ENCODE measurements around the gene LRRN2. TPM values are rescaled to one million over a fixed set of nuclear protein-coding genes. Genes with fewer than 3 reads are reported as not detected.
A peak's percentile ranks its signal among the peaks of the same experiment; 100 is the strongest.
"Not testable (repeated sequence)": the region's sequence is repeated elsewhere in the genome, so short reads cannot be mapped to it uniquely, and the experiment has no call there.

Gene LRRN2
- total RNA-seq, 1 donor from 2014 or later: 3.9 TPM

DNA sequence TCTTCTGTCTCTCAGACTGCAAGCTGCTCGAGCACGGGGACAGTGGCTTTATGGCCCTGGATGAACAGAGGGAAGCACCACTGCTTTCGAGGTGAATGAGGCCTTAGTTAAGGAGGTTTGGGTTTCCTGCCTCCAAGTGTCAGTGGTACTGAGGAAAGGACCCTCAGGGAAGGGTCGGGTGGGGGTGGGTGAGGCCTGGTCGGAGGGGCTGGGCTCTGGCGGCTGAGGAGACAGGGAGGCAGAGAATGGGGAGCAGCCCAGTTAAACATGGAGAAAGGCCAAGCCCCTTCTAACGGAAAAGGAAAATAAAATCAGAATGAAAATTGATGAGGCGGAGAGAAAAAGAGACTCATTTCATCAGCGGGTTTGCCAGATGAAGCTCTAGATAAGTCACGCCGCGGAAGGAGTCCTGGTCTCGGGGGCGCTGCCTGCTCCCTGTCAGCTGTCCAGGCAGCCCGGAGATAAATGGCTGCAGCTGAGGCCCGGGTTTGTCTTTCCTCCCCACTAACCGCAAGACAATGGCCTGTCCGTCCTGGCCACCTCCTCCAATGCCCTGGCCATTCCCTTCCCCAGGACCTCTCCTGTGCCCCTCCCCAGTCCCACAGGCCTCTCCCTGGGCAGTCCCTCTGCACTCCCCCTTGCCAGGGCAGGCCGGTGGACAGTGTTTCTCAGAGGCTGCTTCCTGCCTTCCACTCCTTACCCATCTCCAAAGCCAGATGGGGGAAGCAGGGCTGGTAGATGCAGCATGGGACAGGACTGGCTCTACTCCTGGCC, 55.2 kb downstream of the LRRN2 start:
- no peak for DNase-seq (ENCODE audit: low spot score)

DNA sequence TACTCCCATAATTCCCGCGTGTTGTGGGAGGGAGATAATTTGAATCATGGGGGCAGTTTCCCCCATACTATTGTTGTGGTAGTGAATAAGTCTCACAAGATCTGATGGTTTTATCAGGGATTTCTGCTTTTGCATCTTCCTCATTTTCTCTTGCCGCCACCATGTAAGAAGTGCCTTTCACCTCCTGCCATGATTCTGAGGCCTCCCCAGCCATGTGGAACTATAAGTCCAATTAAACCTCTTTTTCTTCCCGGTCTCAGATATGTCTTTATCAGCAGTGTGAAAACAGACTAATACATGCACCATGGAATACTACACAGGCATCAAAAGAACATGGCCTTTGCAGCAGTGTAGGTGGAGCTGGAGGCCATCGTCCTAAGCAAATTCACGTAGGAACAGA, 56.1 kb downstream of the LRRN2 start:
- DNase-seq (ENCODE audit: low spot score): not testable (repeated sequence)

DNA sequence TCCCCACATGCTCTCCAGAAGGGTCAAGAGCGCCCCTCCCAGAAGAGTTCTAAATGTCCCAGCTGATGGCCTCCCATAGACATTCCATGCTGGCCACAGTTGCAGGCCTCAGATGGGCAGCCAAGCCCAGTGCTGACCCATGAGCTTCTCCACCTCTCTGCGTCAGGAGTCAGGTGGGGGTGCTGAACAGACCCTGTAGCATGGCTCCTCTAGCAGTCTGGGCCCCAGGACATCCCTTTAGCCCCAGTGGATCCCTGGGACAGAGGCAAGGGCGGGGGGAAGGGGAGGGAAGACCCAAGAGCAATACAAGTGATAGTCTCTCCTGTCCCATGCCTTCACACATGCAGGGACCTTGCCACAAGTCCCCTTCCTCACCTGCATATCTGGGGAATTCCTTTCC, 56.7 kb downstream of the LRRN2 start:
- DNase-seq (ENCODE audit: low spot score): no peak

DNA sequence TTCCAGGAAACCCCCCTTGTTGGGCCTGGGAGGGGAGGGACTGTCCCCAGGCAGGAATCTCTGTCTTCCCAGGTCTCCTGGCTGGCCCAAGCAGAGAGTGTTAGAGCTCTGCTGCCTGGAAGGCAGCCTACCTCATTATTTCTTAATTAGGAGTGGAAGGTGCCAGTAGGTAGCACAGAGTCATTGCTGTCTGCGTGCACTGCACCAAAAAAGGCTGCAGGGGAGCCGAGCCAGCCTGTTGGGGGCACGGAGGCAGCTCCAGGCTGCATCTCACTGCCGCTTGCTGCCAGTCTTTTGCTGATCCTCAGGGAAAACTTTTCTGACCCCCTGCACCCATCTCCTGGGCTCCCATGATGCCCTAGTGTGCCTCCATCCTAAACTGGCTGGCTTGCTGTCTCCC, 58.1 kb downstream of the LRRN2 start:
- no peak for DNase-seq (ENCODE audit: low spot score)

DNA sequence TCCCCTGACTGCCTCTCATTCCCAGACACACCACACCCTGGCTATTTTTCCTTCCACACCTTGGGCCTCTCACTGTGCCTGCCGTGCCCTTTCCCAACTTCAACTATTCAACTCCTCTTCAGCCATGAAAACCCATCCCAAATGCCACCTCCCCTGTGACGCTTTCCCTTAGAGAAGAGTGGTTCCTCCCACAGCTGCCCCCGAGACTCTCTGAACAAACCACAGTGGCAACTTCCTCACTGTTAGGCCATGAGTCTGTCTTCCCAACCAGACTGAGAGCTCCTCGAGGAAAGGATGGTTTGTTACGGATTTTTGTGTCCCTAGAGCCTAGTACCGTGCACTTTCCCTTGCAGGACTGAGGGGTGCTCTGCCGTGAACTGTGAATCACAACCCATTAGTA, 59.2 kb downstream of the LRRN2 start:
- no peak for DNase-seq (ENCODE audit: low spot score)

DNA sequence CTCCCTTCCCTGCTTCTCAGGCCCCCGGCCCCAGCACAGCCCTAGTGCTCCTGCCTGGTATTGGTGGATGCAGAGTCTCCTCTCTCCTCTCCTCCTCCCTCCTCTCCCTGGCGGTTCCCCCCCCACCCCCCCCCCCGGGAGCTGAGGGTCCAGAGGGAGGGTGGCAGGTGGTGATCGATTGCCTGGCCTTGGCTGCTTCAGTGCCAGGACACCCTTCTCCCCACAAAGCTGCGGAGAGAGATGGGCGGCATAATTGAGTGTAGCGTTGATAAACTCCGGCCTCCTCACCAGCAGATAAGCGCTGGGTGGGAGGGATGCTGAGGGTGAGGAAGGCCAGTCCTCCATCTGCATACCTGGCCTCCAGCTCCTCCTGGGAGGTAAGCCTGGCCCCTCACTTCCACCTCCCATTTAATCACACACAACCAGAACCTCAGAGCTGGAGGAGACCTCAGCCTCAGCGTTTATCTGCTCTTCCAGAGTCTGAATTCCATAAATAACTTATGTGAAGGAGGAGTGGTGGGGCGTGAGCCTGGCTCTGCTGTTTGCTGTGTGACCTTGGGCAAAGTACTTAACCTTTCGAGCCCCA, 60.8 kb downstream of the LRRN2 start:
- DNase-seq (ENCODE audit: low spot score): peak; percentile 30

DNA sequence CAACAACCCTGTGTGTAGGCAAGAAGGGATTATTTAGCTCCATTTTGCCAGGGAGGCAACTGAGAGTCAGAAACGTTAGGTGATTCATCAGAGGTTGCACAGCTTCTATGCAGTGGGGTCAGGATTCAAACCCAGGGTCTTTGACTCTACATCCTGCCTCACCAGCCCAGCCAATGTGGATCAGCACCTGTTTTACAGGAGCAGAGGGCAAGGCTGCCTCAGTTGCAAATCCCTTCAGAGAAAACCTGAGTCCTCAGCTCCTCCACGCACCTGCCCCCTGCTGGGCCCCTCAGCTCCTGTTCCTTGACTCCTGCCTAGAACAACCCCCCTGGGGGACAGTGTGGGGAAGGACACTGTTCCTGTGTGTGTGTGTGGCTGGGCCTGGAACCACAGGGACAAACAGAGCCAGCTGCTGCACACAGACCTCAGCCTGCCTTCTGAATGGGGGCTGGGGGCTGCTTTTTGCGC, 61.6 kb downstream of the LRRN2 start:
- no peak for DNase-seq (ENCODE audit: low spot score)

DNA sequence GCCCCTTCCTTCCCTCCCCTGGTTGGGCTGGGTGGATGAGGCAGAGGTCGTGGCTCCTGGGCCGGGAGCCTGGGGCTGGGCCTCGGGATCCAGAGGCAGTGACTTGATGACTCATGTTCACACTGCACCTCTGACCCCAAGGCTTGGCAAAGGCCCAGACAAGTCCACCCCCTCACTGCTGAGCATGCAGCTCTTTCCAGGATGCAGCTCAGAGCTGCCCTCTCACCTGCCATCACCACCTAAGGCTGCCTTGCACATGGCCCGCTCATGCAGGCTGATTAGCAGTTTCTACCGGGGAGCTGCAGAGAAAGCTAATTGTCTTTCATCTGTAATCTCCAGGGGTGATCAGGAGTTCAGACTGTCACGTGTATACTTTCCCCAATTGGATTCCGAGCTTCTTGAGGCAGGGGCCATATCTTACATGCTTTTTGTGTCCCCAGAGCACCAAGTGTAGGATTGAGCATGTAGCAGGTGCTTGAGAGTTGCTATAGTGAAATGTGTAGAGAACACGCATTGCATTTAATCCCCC, 62.1 kb downstream of the LRRN2 start:
- no peak for DNase-seq (ENCODE audit: low spot score)

DNA sequence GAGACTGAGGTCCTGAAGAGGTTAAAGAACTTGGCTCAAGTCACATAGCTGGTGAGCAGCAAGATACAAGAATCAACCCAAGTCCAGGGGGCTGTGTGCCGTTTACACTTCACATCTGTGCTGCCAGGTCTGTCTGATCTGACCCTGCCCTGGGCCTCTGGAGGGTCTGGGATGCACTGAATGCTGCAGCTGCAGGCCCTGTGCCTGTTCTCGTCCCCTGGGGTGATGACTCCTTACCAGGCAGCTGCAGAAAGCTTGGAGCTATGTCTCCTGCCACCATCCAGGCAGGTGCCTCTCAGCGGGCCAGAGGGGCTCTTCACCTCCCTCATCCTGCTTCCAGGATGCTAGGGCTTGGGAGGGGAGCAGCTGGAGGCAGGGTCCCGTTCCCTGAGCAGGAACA, 63.5 kb downstream of the LRRN2 start:
- DNase-seq (ENCODE audit: low spot score): no peak

DNA sequence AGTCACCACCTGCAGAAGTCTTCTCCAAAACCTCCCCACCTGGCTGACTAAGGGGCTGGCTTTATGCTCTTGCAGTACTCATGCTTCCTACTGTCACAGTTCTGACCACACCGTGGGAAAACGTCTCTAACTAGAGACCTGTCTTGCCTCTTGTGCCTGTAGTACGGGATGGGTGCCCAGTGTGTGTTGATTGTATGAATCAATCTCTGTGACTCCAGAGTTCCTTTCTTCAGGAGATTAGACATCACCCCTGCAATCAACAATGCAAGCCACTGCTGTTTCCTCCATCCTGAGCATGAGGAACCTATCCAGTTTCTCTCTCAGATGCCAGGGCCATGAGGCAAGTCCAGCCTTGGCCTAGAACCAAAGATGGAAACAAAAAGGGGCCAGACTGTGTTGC, 64.1 kb downstream of the LRRN2 start:
- no peak for DNase-seq (ENCODE audit: low spot score)

DNA sequence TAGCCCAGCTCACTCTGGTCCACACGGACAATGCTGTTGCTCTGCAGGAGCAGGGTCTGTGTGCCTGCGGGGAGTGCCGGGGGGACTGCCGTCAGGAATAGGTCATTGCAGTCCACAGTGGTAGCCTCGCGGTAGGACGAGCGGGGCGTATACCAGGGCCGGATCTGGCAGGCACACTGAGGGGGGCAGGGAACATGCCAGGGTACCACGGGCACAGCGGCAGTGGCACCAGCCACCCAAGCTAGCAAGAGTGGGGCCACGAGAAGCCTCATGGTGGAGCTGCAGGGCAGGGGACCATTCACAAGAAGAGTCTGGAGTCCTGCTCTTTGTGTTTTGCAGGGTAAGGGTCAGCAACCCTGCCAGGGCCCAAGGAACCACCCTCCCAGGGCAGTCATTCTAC, 65.8 kb downstream of the LRRN2 start:
- DNase-seq (ENCODE audit: low spot score): no peak

DNA sequence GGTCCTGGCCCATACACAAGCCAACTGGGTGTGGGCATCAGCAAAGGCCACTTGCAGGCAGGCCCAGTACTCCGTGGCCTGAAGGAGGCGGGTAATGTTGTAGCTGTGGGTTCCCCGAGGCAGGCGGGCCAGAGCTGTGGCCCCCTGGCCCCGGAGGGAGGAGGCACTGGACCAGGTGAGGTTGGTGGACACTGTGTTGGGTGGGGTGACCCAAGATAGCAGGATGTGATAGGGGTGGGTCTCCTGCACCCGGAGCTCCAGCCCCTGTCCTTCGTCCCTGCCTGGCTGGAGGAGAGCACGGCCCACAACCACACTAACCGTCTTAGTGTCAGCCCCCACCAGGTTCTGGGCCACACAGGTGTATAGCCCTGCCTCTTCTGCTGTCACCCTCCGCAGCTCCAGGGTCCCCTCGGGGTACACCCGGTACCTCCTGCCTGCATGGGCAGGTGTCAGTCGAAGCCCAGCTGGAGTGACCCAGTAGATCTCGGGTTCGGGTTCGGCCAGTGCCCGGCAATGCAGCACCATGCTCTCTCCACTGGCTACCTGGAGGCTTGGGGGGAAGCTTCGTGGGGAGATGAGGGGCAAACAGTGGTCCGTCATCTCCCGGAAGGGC, 67.3 kb downstream of the LRRN2 start:
- DNase-seq (ENCODE audit: low spot score): no peak

DNA sequence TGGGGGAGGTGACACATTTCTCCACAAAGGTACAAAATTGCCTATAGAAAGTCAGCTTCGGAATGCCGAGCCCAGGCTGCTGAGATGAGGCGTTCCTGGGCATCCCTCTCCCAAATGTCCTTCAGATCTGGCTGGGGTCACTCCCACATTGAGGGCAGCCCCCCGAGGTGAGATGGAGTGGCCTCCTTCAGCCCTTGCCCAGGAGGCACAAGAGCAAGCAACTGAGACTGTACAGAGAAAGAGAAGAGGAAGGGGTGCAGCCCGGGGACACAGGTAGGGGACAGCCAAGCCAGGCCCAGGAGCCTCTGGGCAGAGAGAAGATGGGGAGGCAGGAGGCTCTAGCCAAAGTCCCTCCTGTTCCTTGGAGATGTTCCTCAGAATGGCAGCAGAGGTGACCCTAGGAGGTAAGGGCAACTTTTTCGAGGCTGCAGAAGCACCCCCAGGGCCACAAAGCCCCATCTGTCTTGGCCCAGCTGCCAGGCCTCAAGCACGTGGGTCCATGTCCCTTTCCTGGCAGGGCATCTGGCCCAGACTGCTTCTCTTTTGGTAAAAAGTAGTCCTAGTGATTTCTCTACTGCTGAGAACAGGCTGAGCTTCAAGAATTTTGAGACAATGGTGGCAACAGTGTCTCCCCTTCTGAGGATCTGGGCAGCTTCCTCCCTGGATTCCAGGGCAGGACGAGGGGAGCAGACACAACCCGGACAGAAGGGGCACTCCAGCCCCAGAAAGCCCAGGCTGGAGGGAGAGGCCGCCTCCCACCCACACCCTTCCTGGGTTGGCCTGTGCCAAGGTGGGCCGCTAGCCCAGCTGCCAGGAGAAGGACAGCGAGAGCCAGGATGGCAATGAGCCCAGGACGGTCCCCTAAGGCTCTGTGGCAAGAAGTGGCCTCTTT, 68.0 kb downstream of the LRRN2 start:
- DNase-seq (ENCODE audit: low spot score): no peak

DNA sequence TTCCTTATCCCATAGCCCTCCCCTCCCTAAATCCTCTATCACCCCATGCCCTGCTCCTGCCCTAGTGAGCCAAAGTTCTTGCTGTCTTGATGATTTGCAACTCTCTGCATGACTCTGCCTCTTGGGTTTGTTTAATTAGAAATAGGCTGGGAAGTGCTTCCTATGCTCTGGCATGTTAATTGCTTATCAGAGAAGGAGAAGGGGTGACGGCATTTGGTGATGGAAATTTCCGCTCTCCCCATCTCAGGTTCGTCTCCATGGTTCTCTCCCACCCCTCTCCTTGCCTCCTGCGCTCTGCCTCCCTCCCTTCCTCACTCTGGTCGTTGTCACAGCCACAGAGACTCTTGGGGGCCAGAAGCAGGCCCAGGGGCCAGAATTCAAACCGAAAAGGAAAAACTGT, 68.9 kb downstream of the LRRN2 start:
- DNase-seq (ENCODE audit: low spot score): no peak

DNA sequence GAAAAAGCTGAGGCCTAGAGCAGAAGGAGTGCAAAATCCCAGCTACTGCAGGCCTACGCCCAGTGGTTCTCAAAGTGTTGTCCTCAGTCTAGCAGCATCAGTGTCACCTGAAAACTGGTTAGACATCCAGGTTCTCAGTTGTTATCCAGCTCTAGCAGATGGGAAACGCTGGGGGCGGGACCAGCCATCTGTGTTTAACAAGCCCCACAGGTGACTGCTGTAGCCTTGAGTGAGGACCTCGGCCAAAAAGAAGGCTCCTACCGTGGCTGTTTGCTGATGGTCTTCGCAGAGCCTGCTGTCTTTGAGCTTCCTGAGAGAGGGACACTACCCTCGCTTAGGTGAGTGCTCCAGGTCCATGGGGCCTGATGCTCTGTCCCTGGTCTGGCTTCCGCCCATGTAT, 69.7 kb downstream of the LRRN2 start:
- no peak for DNase-seq (ENCODE audit: low spot score)

DNA sequence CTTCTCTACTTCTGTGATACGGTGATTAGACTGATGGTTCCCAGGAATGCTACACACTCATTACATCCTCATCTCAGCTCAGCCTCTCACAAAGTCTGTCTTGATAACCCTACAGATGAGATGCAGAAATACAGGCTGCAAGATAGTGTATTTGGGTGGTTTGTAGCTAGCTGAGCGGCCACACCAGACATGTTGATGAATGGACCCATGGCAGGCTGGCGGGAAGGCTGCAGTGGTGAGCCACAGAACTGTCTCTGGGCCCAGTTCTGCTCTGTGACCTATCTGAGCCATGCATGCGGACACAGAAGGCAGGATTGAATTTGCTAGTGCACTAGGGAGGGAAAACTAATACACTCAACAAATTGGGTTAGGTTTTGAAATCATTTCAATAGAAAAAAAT, 71.9 kb downstream of the LRRN2 start:
- no peak for DNase-seq (ENCODE audit: low spot score)

DNA sequence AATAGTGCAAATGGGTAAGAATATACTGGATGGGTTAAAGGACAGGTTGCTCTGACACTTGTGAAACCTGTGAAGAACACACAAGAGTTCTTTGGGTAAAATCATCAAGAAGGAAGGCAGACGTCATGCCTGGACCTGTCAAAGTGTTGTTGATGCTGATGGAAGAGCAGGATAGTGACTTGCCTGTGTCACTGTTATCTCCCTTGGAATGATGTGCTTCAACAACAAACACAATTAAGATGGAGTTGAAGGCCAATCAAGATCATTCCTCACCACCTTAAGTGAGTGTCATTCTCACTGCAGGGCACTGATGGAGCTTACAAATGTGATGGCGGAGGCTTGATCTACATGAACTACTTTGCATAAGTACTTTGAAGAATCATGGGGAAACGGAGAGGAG, 73.2 kb downstream of the LRRN2 start:
- DNase-seq (ENCODE audit: low spot score): no peak

DNA sequence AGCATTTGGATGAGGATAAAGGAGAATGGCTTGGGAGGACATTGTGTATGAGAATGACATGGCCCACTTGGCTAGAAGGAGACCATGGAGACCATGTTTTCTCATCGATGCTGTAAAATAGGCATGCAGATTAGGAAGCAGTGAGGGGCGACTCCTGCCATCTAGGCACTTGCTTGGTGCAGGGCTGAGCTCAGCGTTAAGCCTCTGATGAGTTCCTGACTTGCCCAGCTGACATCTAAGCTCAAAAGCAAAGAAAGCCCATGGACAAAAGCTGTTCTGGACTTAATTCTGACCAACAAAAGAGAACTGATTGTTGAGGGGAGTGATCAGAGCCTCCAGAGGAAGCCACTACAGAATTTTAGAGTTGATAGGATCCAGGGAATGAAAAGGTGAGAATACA, 74.5 kb downstream of the LRRN2 start:
- DNase-seq (ENCODE audit: low spot score): no peak

DNA sequence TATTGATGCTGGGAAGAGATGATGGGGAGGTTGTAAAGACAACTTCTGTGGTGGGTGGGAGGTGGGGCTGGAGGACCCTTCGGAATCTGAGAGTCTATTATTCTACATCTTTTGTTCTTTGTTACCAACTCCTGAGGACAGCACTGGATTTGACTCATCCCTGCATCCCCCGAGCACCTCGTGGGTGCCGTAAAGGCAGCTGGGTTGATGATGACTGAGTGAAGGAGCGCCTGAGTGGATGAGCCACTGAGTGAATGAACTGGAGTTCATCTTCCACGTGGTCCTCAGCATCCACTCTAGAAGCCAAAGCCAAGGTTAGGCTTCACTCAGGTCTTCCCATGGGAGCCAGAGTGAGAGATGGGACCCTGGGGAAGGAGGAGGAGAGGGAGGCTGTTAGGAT, 77.6 kb downstream of the LRRN2 start:
- DNase-seq (ENCODE audit: low spot score): no peak

DNA sequence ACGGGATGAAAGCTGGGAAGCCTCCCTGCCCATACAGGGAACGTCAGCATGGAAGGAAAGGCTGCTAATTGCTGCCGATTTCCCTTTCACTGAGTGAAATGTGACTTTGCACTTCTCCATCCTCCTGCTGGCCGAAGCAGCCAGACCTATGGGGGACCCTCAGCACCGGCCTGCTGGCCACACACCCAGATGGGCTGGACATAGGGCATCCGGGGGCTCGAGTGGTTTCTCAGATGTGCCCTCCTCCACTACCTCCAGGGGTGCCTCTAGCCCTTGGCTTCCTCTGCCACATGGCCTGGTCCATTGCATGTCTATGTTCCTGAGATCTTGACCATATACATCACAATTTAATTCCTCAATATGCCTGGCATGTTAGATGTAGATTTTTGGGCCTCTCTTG, 79.7 kb downstream of the LRRN2 start:
- DNase-seq (ENCODE audit: low spot score): no peak

DNA sequence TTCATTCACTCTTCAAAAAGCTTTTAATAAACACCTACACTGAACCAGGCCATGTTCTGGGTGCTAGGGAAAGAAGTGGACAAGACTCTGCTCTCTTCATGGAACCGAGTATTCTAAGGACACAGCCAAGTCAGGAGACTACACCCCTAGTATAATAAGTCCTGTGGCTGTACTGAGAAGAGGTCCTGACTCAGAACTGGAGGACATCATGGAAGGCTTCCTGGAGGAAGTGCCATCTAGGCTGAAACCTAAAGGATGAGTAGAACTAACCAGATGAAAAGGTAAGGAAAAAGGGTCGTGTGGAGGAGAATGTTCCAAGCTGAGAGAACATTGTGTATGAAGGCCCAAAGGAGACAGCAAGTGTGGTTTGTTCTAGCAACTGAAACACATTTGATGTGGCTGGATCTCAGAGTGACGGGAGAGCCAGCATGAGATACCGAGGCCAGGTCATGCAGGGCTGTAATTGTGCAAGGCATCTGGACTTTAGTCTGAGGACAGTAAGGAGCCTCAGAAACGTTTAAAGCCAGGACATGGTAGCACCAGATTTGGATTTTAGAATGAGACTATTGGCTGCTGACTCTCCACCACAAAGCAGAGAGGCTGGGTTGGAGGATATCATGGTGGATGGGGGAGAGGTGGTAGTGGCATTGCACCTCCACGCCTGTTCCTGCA, 82.5 kb downstream of the LRRN2 start:
- no peak for DNase-seq (ENCODE audit: low spot score)

Measured in umbilical cord (tissue), 2 donors.